ENCODE measurements around the gene DNAJB7. TPM values are rescaled to one million over a fixed set of nuclear protein-coding genes. Genes with fewer than 3 reads are reported as not detected.
A peak's percentile ranks its signal among the peaks of the same experiment; 100 is the strongest.

The DNAJB7 gene
- total and polyA plus RNA-seq, 2 of the 13 experiments (the other 11 are each of a cell fraction or from before 2014, with no cell fraction given) = not detected

DNA sequence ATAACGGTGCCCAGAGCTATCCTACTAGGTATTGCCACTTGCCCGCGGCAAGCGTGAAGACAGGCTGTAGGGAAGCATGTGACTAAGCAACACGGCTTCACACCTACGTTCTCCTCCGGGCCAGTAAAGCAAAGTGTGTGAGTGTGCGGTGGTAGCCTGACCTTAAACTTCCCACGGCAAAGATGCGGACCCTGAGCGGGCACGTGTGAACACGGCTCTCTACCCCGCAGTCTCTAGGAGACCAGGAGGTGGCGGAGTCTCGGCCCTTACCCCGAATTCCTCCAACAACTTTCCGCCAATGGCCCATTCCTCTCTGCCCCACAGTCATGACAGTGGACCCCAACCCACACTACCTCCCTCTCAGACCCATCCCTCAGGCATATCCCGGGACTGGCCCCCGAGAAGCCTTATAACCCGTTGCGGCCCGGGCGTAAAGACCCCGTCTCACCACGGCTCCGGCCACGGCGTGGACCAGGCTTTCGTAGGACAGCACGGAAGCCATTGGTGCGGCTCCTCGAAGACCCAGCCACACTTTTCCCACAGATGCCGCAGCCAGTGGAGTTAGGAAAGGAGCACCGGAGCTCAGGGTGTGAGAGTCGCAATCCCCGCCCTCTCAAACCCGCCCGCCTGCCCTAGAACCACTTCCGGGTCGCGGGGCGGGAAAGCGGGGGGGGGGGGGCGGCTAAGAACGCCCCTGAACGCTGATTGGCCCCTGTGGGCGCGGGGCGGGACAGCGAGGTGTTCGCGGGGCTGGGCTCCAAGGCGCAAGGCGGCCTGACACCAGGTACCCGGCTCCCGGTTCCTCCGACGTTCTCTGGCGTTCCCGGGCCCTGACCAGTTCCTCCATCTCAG is 42.9 kb downstream of the DNAJB7 start, which contains the start of gene SLC25A17 (continued):
- TF ChIP-seq, protein P1, sequence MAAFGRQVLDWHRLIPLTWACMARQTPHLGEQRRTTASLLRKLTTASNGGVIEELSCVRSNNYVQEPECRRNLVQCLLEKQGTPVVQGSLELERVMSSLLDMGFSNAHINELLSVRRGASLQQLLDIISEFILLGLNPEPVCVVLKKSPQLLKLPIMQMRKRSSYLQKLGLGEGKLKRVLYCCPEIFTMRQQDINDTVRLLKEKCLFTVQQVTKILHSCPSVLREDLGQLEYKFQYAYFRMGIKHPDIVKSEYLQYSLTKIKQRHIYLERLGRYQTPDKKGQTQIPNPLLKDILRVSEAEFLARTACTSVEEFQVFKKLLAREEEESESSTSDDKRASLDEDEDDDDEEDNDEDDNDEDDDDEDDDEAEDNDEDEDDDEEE (CRISPR knock-in tag; IDR thresholded peaks at IDR 0.05) = peak; percentile 74; the same call in 1 of the 2 replicates
- TF ChIP-seq MZF1 (CRISPR knock-in tag; IDR thresholded peaks at IDR 0.05; ENCODE audit: borderline replicate concordance) = no peak
- no peak for TF ChIP-seq ZC3H4 (CRISPR knock-in tag; IDR thresholded peaks at IDR 0.05; ENCODE audit: borderline replicate concordance)
- TF ChIP-seq, protein P2, sequence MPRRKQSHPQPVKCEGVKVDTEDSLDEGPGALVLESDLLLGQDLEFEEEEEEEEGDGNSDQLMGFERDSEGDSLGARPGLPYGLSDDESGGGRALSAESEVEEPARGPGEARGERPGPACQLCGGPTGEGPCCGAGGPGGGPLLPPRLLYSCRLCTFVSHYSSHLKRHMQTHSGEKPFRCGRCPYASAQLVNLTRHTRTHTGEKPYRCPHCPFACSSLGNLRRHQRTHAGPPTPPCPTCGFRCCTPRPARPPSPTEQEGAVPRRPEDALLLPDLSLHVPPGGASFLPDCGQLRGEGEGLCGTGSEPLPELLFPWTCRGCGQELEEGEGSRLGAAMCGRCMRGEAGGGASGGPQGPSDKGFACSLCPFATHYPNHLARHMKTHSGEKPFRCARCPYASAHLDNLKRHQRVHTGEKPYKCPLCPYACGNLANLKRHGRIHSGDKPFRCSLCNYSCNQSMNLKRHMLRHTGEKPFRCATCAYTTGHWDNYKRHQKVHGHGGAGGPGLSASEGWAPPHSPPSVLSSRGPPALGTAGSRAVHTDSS (CRISPR knock-in tag; conservative IDR thresholded peaks at IDR 0.05) = no peak
- peak; percentile 72; the same call in 1 of the 2 replicates for TF ChIP-seq ZC3H13 (CRISPR knock-in tag; IDR thresholded peaks at IDR 0.05)
- no peak for TF ChIP-seq XBP1 (CRISPR knock-in tag; IDR thresholded peaks at IDR 0.05)
- TF ChIP-seq, protein P3, sequence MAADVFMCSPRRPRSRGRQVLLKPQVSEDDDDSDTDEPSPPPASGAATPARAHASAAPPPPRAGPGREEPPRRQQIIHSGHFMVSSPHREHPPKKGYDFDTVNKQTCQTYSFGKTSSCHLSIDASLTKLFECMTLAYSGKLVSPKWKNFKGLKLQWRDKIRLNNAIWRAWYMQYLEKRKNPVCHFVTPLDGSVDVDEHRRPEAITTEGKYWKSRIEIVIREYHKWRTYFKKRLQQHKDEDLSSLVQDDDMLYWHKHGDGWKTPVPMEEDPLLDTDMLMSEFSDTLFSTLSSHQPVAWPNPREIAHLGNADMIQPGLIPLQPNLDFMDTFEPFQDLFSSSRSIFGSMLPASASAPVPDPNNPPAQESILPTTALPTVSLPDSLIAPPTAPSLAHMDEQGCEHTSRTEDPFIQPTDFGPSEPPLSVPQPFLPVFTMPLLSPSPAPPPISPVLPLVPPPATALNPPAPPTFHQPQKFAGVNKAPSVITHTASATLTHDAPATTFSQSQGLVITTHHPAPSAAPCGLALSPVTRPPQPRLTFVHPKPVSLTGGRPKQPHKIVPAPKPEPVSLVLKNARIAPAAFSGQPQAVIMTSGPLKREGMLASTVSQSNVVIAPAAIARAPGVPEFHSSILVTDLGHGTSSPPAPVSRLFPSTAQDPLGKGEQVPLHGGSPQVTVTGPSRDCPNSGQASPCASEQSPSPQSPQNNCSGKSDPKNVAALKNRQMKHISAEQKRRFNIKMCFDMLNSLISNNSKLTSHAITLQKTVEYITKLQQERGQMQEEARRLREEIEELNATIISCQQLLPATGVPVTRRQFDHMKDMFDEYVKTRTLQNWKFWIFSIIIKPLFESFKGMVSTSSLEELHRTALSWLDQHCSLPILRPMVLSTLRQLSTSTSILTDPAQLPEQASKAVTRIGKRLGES (CRISPR knock-in tag; IDR thresholded peaks at IDR 0.05; ENCODE audit: borderline replicate concordance) = no peak
- no peak for TF ChIP-seq ZNF737 (CRISPR knock-in tag; IDR thresholded peaks at IDR 0.05; ENCODE audit: borderline replicate concordance)
- TF ChIP-seq KLF13 (CRISPR knock-in tag; IDR thresholded peaks at IDR 0.05) = 0 out of 2 replicates have a peak, but pooled peaks have one; percentile 24
- no peak for TF ChIP-seq ZNF101 (CRISPR knock-in tag; IDR thresholded peaks at IDR 0.05; ENCODE audit: borderline replicate concordance, low read depth)
- no peak for TF ChIP-seq MAFF (IDR thresholded peaks at IDR 0.05; ENCODE audit: low read depth, low read length)
- no peak for TF ChIP-seq ZNF792 (CRISPR knock-in tag; IDR thresholded peaks at IDR 0.05)
- no peak for TF ChIP-seq NKX3-1 (CRISPR knock-in tag; IDR thresholded peaks at IDR 0.05)
- no peak for TF ChIP-seq EHMT2 (IDR thresholded peaks at IDR 0.05; ENCODE audit: borderline replicate concordance, low read depth, low read length)
- no peak for TF ChIP-seq TP53 (CRISPR knock-in tag; conservative IDR thresholded peaks at IDR 0.05)
- TF ChIP-seq THYN1 (CRISPR knock-in tag; IDR thresholded peaks at IDR 0.05; ENCODE audit: borderline replicate concordance, low read depth) = no peak
- TF ChIP-seq RFXANK (CRISPR knock-in tag; IDR thresholded peaks at IDR 0.05) = no peak
- no peak for TF ChIP-seq ESRRA (CRISPR knock-in tag; IDR thresholded peaks at IDR 0.05; ENCODE audit: low read depth)
- no peak for TF ChIP-seq FOXM1 (CRISPR knock-in tag; IDR thresholded peaks at IDR 0.05)
- TF ChIP-seq PPARG (CRISPR knock-in tag; conservative IDR thresholded peaks at IDR 0.05) = no peak
- 0 out of 2 replicates have a peak, but pooled peaks have one; percentile 18 for TF ChIP-seq ZBTB7A (CRISPR knock-in tag; IDR thresholded peaks at IDR 0.05)
- TF ChIP-seq ZNF883 (CRISPR knock-in tag; IDR thresholded peaks at IDR 0.05; ENCODE audit: not compliant biosample characterization) = peak; percentile 84
- TF ChIP-seq RNF2 (conservative IDR thresholded peaks at IDR 0.05; ENCODE audit: low read depth) = 0 out of 2 replicates have a peak, but pooled peaks have one; percentile 53
- peak; percentile 80 for TF ChIP-seq HES4 (CRISPR knock-in tag; IDR thresholded peaks at IDR 0.05; ENCODE audit: borderline replicate concordance)

Data from HepG2 (cell line).